Right lobe of liver (tissue), 6 donors: Measurements from ENCODE around the gene TBC1D2B. TPM values are rescaled to one million over a fixed set of nuclear protein-coding genes. Genes with fewer than 3 reads are reported as not detected.
A peak's percentile ranks its signal among the peaks of the same experiment; 100 is the strongest.

Experiments
- ATAC-seq, 4 donors: fragments of 200-7000 bp; cut with Tn5 transposase; one replicate each; pipeline ENCODE4 v1.9.1; 2020; ENCODE audit warnings: mild to moderate bottlenecking in 4 of 4, moderate library complexity in 4 of 4
- DNase-seq, 3 donors: peaks; one replicate each; pipeline ENCODE4 v3.0.0-alpha.2; 2020
- H3K27ac ChIP-seq, 3 donors: fragments of 200-600 bp; one replicate each; pipeline ENCODE4 v1.8.0; 2022
- H3K27me3 ChIP-seq, 2 donors: fragments of 200-600 bp; one replicate each; pipeline ENCODE4 v1.8.0; 2022
- H3K36me3 ChIP-seq, 4 donors: fragments of 200-600 bp; sonication (generic) in 1 of 4; one replicate each; pipeline versions ENCODE4 v1.5.1 to v1.8.0; 2017 to 2022; ENCODE audit warnings: control low read depth in 1 of 4
- H3K4me1 ChIP-seq, 4 donors: fragments of 200-600 bp; sonication (generic) in 1 of 4; one replicate each; pipeline versions ENCODE4 v1.5.1 to v1.8.0; 2017 to 2022; ENCODE audit warnings: control low read depth in 1 of 4
- H3K4me3 ChIP-seq, 3 donors: fragments of 200-600 bp; one replicate each; pipeline ENCODE4 v1.8.0; 2022
- H3K9me3 ChIP-seq, 4 donors: fragments of 200-600 bp; sonication (generic) in 1 of 4; one replicate each; pipeline versions ENCODE4 v1.5.1 to v1.8.0; 2017 to 2022; ENCODE audit warnings: control low read depth in 1 of 4
- POLR2A ChIP-seq: fragments of 450-650 bp; IDR thresholded peaks from one replicate; pipeline ENCODE4 v1.6.1; 2017; ENCODE audit warnings: antibody characterized with exemption, mild to moderate bottlenecking
- WGBS: methylation state at CpG from one replicate; pipeline ENCODE4 v1.1.6; 2018; ENCODE audit warnings: low coverage, low lambda C conversion rate; ENCODE audit not compliant: insufficient coverage; ENCODE audit errors: missing lambda C conversion rate; 5-methylcytosine and 5-hydroxymethylcytosine counted together
- intact Hi-C, 2 donors: fragments of 100-400 bp; cut with DNase I; formaldehyde crosslinking; loops; one replicate each; pipeline versions ENCODE4 v1.11.2 to v1.14.1; 2022
- total RNA-seq, 6 experiments: library from RNA; depleted of rRNA in 2 of 6; stranded (reverse); fragments of >200 nt in 2 of 6; fragmentation: NEBNext Ultra II Directional in 3 of 6; extraction: Animal tissue kit (Norgen Biotek cat#: 25700) in 3 of 6; gene quantifications; one replicate each; pipeline versions ENCODE4 v1.1.0 to v1.2.4, GENCODE V29; 2016 to 2023
- TF ChIP-seq, protein P1 (sequence below), 4 donors: fragments of 200-600 bp in 3 of 4; fragments of 450-650 bp in 1 of 4; IDR thresholded peaks; one replicate each; pipeline versions ENCODE4 v1.5.1 to v1.8.0; 2016 to 2022; ENCODE audit warnings: antibody characterized with exemption in 4 of 4, mild to moderate bottlenecking in 2 of 4
- donor health status: DM: no; HTN: yes; CAD: no.
- donor health status: DM: no; HTN: no; CAD: no.
- donor health status: DM: no; HTN: no; CAD: no.
- donor health status: DM: no; HTN: yes; CAD: no.
- donor health status: DM: no; HTN: yes; CAD: no.

Gene TBC1D2B
- total RNA-seq, 6 experiments from 2014 or later = 23.7 to 81.4 (median 29.6) TPM

DNA sequence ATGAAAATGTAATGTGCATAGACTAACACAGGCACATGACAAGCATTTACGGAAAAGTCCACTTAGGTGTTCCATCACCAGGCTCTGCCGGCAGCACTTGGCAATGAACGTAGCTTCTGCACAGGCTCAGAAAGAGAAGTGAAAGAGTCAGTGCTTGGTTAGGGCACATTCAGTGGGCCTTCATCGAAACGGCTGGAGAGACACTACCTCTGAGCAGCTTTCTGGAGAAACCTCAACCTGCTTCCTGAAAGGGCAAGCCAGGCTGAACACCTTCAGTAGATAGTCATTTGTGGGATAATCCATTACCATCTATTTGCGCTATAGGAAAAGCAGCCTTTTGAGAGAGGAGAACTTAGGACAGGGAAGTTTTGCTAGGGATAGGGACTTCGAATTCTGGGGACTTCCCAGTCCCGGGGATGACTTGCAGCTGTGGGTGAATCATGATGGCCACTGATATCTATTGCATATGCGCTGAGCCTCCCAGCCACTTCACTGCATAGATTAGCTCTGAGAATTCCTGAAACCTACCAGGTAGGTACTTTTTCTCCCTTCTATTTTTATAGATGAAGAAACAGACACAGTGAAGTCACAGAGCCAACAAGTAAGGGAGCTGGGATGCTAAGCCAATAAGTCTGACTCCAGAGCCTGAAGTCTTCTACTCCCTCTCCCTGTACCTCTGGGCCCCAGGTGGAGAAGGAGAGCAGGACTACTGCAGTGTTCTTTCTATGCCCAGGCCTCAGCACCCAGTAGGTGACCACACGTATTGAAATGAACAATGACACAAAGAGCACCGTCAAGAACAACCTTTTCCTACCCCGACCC is 10.7 kb upstream of the TBC1D2B start:
- 61% methylated on average over 9 of the region's 12 CpGs for WGBS
- intact Hi-C loops = no loop called here
- no peaks in the 10 kb centered on the region for H3K27me3 ChIP-seq
- TF ChIP-seq, protein P1, sequence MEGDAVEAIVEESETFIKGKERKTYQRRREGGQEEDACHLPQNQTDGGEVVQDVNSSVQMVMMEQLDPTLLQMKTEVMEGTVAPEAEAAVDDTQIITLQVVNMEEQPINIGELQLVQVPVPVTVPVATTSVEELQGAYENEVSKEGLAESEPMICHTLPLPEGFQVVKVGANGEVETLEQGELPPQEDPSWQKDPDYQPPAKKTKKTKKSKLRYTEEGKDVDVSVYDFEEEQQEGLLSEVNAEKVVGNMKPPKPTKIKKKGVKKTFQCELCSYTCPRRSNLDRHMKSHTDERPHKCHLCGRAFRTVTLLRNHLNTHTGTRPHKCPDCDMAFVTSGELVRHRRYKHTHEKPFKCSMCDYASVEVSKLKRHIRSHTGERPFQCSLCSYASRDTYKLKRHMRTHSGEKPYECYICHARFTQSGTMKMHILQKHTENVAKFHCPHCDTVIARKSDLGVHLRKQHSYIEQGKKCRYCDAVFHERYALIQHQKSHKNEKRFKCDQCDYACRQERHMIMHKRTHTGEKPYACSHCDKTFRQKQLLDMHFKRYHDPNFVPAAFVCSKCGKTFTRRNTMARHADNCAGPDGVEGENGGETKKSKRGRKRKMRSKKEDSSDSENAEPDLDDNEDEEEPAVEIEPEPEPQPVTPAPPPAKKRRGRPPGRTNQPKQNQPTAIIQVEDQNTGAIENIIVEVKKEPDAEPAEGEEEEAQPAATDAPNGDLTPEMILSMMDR (IDR thresholded peaks at IDR 0.05) = no peak
- TF ChIP-seq POLR2A = no peak
- H3K9me3 ChIP-seq = no peaks in the 10 kb centered on the region
- peaks cover 0 to 14% (median 3%) of the 10 kb centered on the region in 4 donors for H3K4me1 ChIP-seq
- H3K27ac ChIP-seq = peak overlapping the region in 2 of 3 donors; percentile 20
- no peak overlapping the region for H3K4me3 ChIP-seq
- DNase-seq (no peak), ATAC-seq (peak in 3 of 4 donors; percentile 5 to 69 (median 58))
- no peaks in the 10 kb centered on the region for H3K36me3 ChIP-seq

DNA sequence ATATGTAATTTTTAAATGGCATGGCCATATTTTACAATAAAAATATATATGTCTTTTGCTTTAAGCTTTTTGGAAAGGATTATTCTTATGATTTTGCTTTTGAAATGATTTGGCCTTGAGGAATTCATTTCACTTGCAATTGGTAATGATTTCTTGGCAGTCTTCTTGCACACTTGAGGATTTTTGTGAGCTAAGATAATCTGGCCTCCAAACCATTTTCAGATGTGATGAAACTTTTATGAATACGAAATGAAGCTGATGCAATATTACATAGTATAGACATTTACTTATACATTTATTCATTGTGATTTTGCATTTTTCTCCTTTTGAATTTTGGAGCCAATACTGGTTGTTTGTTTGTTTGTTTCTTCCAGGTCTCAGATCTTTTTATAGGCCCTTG is 8.4 kb upstream of the TBC1D2B start:
- intact Hi-C loops = no loop called here
- Histone ChIP-seq H3K27me3 (no peaks in the 10 kb centered on the region), H3K36me3 (no peaks in the 10 kb centered on the region), H3K4me3 (no peak overlapping the region), H3K27ac (no peak overlapping the region), H3K9me3 (no peaks in the 10 kb centered on the region), H3K4me1 (peaks cover 0 to 14% (median 3%) of the 10 kb centered on the region in 4 donors)
- DNase-seq (no peak), ATAC-seq (no peak)
- TF ChIP-seq POLR2A = no peak
- WGBS = 58% methylated on average over 1 of the region's 1 CpG

DNA sequence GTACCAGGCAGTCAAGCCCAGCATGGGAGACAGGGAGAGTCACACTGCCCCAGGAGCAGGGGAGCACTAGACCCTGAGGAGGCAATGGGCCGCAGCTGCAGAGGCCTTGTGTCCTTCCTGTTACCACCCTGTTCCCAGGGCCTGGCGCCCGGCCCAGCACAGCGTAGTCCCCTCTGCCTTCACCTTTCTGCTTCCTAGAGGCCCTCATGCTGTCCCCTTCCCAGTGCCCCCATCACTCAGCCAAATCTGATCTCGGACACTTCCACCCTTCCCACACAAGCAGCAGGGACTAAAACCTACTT is 6.9 kb upstream of the TBC1D2B start:
- WGBS = 100% methylated on average over 1 of the region's 5 CpGs
- H3K36me3 ChIP-seq = no peaks in the 10 kb centered on the region
- no peaks in the 10 kb centered on the region for H3K9me3 ChIP-seq
- peaks cover 0 to 13% (median 3%) of the 10 kb centered on the region in 4 donors for H3K4me1 ChIP-seq
- H3K4me3 ChIP-seq = no peak overlapping the region
- DNase-seq (no peak), ATAC-seq (peak in 3 of 4 donors; percentile 11 to 20 (median 14))
- TF ChIP-seq POLR2A = no peak
- TF ChIP-seq, protein P1 (IDR thresholded peaks at IDR 0.05) = no peak
- no peaks in the 10 kb centered on the region for H3K27me3 ChIP-seq
- intact Hi-C loops = no loop called here
- no peak overlapping the region for H3K27ac ChIP-seq

DNA sequence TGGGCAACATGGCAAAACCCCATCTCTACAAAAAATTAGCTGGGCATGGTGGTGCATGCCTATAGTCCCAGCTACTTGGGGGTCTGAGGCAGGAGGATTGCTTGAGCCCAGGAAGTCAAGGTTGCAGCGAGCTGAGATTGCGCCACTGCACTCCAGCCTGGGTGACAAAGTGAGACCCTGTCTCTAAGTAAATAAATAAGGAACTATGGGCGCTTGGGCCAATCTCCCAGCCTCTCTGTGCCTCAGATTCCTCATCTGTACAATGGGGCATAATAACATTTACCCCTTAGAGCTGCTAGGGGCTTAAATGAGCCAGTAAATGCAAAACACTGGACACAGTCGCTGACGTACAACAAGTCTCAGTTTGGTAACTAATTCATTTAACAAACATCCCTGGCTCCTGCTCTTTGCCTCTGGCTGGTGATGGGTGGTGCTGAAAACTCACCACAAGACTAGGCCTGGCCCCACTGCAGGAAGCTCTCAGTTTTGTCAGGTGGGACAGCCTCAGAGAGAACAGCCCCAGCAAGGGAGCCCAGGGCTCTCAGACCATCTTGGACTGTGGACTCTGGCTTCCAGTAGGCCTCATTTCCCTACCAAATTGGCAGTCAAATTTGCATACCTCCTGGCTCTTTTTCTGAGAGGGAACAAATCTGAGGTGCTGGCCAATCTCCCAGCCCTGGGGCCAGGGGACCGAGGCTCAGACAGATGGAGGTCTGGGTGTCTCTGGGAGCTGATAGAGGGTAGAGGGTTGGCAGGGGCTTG is 6.4 kb upstream of the TBC1D2B start:
- Histone ChIP-seq H3K27me3 (no peaks in the 10 kb centered on the region), H3K4me1 (peaks cover 0 to 8% (median 3%) of the 10 kb centered on the region in 4 donors), H3K4me3 (no peak overlapping the region), H3K36me3 (no peaks in the 10 kb centered on the region), H3K9me3 (no peaks in the 10 kb centered on the region), H3K27ac (no peak overlapping the region)
- intact Hi-C loops = no loop called here
- WGBS = no CpG with 5 or more reads among the region's 6 CpGs
- DNase-seq = no peak
- peak in 1 of 4 donors; percentile 3 for ATAC-seq
- TF ChIP-seq POLR2A = no peak
- TF ChIP-seq, protein P1 (IDR thresholded peaks at IDR 0.05) = no peak

DNA sequence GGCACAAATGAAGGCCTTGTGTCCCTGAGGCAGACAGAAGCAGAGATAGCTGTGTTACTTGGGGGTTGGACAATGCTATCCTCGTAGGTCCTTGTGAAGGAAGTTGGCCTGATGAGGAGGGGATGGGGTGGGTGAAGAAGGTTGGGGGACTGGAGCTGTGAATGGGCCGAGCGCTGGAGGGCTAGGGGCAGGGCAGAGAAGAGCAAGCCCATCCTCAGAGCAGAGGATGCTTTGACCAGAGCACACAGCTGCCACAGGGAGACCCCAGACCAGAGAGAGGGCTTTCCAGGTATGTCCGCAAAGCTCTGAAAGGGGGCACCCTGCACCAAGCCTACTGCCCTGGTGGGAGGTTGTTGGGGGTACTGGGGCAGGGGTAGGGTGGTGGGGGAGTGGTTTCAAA is 5.7 kb upstream of the TBC1D2B start:
- ATAC-seq = no peak
- intact Hi-C loops = no loop called here
- H3K9me3 ChIP-seq = no peaks in the 10 kb centered on the region
- no peaks in the 10 kb centered on the region for H3K27me3 ChIP-seq
- H3K4me1 ChIP-seq = peaks cover 0 to 2% (median 0%) of the 10 kb centered on the region in 4 donors
- 88% methylated on average over 4 of the region's 4 CpGs for WGBS
- H3K4me3 ChIP-seq = no peak overlapping the region
- H3K36me3 ChIP-seq = no peaks in the 10 kb centered on the region
- no peak for DNase-seq
- H3K27ac ChIP-seq = no peak overlapping the region
- TF ChIP-seq, protein P1 (IDR thresholded peaks at IDR 0.05) = no peak
- TF ChIP-seq POLR2A = no peak
